Measurements from ENCODE around the gene NKX6-2. TPM values are rescaled to one million over a fixed set of nuclear protein-coding genes. Genes with fewer than 3 reads are reported as not detected.

The NKX6-2 gene
- total RNA-seq, 4 donors from 2014 or later = 0.14 TPM; not detected in 3

DNA sequence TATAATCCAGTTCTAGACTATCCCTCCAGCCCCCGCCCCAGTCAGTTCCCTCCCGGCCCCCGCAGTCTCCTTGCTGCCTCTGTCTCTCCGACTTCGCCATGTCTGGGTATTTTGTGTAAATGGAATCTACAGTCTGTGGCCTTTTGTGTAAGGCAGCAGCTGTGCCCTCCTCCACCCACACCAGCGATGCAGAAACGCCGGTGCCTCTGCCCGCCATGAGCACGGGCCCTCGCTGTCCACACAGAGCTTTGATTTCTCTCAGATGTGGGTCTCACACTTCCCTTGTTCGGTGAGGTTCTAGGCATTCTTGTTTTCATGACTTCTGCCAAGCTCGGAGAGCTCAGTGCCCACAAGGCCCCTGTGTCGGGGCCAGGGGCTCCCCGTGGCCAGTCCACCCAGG lies 37.8 kb downstream of the NKX6-2 start:
- Histone ChIP-seq H3K9me3 (no peaks in the 10 kb centered on the region), H3K27ac (no peak overlapping the region), H3K27me3 (no peaks in the 10 kb centered on the region), H3K4me1 (no peaks in the 10 kb centered on the region), H3K36me3 (no peaks in the 10 kb centered on the region), H3K4me3 (no peak overlapping the region)
- TF ChIP-seq, protein P1, sequence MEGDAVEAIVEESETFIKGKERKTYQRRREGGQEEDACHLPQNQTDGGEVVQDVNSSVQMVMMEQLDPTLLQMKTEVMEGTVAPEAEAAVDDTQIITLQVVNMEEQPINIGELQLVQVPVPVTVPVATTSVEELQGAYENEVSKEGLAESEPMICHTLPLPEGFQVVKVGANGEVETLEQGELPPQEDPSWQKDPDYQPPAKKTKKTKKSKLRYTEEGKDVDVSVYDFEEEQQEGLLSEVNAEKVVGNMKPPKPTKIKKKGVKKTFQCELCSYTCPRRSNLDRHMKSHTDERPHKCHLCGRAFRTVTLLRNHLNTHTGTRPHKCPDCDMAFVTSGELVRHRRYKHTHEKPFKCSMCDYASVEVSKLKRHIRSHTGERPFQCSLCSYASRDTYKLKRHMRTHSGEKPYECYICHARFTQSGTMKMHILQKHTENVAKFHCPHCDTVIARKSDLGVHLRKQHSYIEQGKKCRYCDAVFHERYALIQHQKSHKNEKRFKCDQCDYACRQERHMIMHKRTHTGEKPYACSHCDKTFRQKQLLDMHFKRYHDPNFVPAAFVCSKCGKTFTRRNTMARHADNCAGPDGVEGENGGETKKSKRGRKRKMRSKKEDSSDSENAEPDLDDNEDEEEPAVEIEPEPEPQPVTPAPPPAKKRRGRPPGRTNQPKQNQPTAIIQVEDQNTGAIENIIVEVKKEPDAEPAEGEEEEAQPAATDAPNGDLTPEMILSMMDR (IDR thresholded peaks at IDR 0.05) = no peak
- no peak for TF ChIP-seq POLR2A (IDR thresholded peaks at IDR 0.05)
- intact Hi-C loops (cut with DNase I; ENCODE audit: low total_unique reads) = no loop called here
- no peak for DNase-seq

DNA sequence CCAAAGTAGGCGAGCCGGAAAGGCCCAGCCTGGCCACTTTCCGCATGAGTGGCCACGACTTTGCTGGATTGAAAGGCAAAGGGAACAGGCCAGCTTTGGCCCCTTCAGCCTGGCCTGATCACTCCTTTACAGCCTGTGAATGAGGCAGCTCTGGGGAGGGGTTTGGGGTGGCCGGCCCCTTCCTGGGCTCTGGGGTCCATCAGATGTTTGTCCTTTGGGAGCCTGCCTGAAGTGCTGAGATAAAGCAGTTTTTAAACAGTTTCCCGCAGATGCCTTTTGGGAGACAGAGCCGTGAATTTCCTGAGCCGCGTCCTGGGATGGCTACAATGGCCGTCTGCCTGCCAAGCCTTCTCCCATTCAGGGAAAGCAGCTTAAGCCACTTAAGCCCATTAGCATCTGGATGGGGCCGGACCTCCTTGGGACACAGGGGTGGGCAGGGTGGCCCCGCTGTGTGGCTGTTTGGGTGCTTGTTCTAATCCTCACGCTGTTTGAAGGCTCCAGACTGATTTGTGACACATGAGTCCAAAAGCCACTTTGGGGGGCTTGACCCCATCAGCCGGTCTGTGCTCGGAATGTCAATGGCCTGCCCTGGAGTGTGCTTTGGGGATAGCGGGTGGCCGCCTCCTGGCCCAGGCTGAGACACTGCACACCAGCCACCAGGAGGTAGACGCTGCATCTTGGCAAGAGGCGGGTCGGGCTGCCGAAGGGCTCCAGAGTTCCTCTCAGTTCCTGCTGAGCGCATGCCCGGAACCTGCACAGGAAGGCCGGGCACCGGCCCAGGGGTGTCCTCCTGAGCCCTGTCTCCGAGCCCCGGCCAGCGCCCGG lies 38.9 kb downstream of the NKX6-2 start:
- intact Hi-C loops (cut with DNase I; ENCODE audit: low total_unique reads) = no loop called here
- Histone ChIP-seq H3K4me3 (no peak overlapping the region), H3K9me3 (no peaks in the 10 kb centered on the region), H3K4me1 (no peaks in the 10 kb centered on the region), H3K27ac (no peak overlapping the region), H3K36me3 (no peaks in the 10 kb centered on the region), H3K27me3 (no peaks in the 10 kb centered on the region)
- no peak for TF ChIP-seq POLR2A (IDR thresholded peaks at IDR 0.05)
- TF ChIP-seq, protein P1 (IDR thresholded peaks at IDR 0.05) = no peak
- no peak for DNase-seq

DNA sequence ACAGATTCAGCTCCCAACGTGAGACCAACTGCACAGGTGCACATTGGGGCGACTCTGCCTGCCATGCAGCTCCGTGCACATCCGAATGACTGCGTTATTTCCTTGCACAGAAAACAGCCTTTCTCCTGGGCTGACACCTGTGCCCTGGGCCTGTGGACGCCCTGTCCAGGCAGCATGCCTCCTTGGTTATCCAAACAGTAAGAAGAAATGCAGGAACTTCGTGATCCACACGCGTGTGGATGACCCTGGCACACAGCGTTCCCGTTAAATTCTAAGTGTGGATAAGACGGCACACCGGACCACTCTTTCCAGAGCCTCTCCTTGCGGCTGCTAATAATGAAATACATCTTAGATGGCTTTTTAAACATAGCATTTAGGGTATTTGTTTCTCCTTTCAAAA lies 39.6 kb downstream of the NKX6-2 start:
- H3K36me3 ChIP-seq = no peaks in the 10 kb centered on the region
- no peak overlapping the region for H3K27ac ChIP-seq

DNA sequence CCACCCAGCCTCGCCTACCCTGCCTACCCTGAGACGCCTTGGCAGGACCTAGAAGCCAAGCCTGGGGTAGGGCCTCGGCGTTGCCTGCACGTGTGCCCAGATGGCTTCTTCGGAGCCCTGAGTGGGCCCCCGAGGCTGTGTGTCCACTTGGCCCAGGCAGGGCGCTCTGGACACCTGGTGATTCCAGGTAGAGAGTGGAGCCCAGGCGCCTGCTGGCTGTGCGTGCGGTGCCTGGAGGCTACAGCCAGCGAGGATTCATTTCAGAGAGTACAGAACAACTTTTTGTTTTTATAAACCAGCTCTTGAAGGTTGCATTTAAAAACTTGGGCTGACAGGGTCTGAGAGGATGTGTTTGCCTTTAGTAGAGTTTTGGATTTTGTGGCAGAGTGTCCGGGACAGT lies 40.0 kb downstream of the NKX6-2 start:
- H3K4me1 ChIP-seq = no peaks in the 10 kb centered on the region
- no peaks in the 10 kb centered on the region for H3K36me3 ChIP-seq
- no peak for DNase-seq
- TF ChIP-seq, protein P1 (IDR thresholded peaks at IDR 0.05) = no peak
- TF ChIP-seq POLR2A (IDR thresholded peaks at IDR 0.05) = no peak
- intact Hi-C loops (cut with DNase I; ENCODE audit: low total_unique reads) = no loop called here
- no peak overlapping the region for H3K27ac ChIP-seq
- H3K27me3 ChIP-seq = no peaks in the 10 kb centered on the region
- no peak overlapping the region for H3K4me3 ChIP-seq
- H3K9me3 ChIP-seq = no peaks in the 10 kb centered on the region

More for the DNA sequence above, 39.6 kb downstream of the NKX6-2 start:
- intact Hi-C loops (cut with DNase I; ENCODE audit: low total_unique reads) = no loop called here
- no peak for DNase-seq
- no peaks in the 10 kb centered on the region for H3K27me3 ChIP-seq
- no peaks in the 10 kb centered on the region for H3K4me1 ChIP-seq
- H3K4me3 ChIP-seq = no peak overlapping the region
- no peaks in the 10 kb centered on the region for H3K9me3 ChIP-seq
- TF ChIP-seq POLR2A (IDR thresholded peaks at IDR 0.05) = no peak
- TF ChIP-seq, protein P1 (IDR thresholded peaks at IDR 0.05) = no peak

DNA sequence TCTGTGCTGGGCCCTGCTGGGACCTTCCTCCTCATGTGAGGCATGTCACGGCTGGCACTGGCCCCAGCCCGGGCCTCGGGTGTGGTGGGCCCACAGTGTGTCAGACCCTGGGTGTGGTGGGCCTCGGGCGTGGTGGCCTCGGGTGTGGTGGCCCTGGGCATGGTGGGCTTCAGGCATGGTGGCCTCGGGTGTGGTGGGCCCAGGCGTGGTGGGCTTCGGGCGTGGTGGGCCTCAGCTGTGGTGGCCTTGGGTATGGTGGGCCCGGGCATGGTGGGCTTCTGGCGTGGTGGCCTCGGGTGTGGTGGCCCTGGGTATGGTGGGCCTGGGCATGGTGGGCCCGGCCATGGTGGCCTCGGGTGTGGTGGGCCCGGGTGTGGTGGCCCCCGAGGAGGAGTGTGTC lies 40.4 kb downstream of the NKX6-2 start:
- intact Hi-C loops (cut with DNase I; ENCODE audit: low total_unique reads) = no loop called here

More for the DNA sequence above, 40.4 kb downstream of the NKX6-2 start:
- no peak for TF ChIP-seq POLR2A (IDR thresholded peaks at IDR 0.05)
- TF ChIP-seq, protein P1 (IDR thresholded peaks at IDR 0.05) = no peak
- Histone ChIP-seq H3K36me3 (no peaks in the 10 kb centered on the region), H3K4me1 (no peaks in the 10 kb centered on the region), H3K27me3 (no peaks in the 10 kb centered on the region), H3K27ac (no peak overlapping the region), H3K9me3 (no peaks in the 10 kb centered on the region), H3K4me3 (no peak overlapping the region)
- no peak for DNase-seq

Data from uterus (tissue), 4 donors.